K562 (cell line): ENCODE results near the gene DPEP2. TPM values are rescaled to one million over a fixed set of nuclear protein-coding genes. Genes with fewer than 3 reads are reported as not detected.

Source experiments
- BRF1 ChIP-seq: IDR thresholded peaks from 3 replicates; pipeline ENCODE4 v1.6.1; 2011; ENCODE audit warnings: borderline replicate concordance, mild to moderate bottlenecking; ENCODE audit not compliant: insufficient read length; ENCODE audit errors: extremely low read depth
- RBM14 ChIP-seq: fragments of 200-400 bp; formaldehyde crosslinking; IDR thresholded peaks from 2 replicates; pipeline ENCODE4 v1.6.1; 2018; ENCODE audit warnings: low read depth, mild to moderate bottlenecking, low read length, moderate library complexity, borderline replicate concordance; ENCODE audit not compliant: insufficient read depth
- RFX7 ChIP-seq: fragments of 250-450 bp; sonication (Bioruptor Pico); IDR thresholded peaks from 2 replicates; pipeline ENCODE4 v1.5.1; 2021; ENCODE audit warnings: mild to moderate bottlenecking
- RHOXF2B ChIP-seq: fragments of 250-450 bp; sonication (Bioruptor Pico); conservative IDR thresholded peaks from 2 replicates; pipeline ENCODE4 v1.5.1; 2021
- TCF3 ChIP-seq: sonication (generic); formaldehyde crosslinking; IDR thresholded peaks from 2 replicates; pipeline ENCODE4 v1.4.0; 2020; ENCODE audit warnings: mild to moderate bottlenecking, missing genetic modification reagents
- ZNF165 ChIP-seq: fragments of 250-450 bp; sonication (Bioruptor Pico); IDR thresholded peaks from 2 replicates; pipeline ENCODE4 v1.4.0; 2020; ENCODE audit warnings: borderline replicate concordance
- ZNF57 ChIP-seq: fragments of 450-650 bp; formaldehyde crosslinking; IDR thresholded peaks from 2 replicates; pipeline ENCODE4 v1.4.0; 2020; ENCODE audit warnings: mild to moderate bottlenecking, moderate library complexity
- ZNF668 ChIP-seq: fragments of 250-450 bp; sonication (Bioruptor Pico); IDR thresholded peaks from 2 replicates; pipeline ENCODE4 v1.8.0; 2022; ENCODE audit warnings: mild to moderate bottlenecking, inconsistent platforms
- polyA plus RNA-seq, 8 experiments: library from polyadenylated mRNA; depleted of rRNA in 4 of 8; stranded (reverse) in 5 of 8; unstranded in 3 of 8; fragments of >200 nt; fragmentation: Nextera tagmentation in 2 of 8; fragmentation: Illumina TruSeq in 1 of 8; extraction: Ambion mirVana in 2 of 8; extraction: Trizol in 1 of 8; gene quantifications; 2 replicates each; pipeline versions ENCODE4 v1.2.1 to v1.2.3, GENCODE V29; 2011 to 2014; ENCODE audit warnings: inconsistent platforms in 1 of 8, missing spikeins in 1 of 8
- total RNA-seq, 7 experiments: library from RNA; depleted of rRNA in 6 of 7; stranded (reverse); fragments of >200 nt in 6 of 7; fragmentation: Illumina TruSeq in 2 of 7; extraction: Trizol in 2 of 7; gene quantifications; 2 replicates each; pipeline versions ENCODE4 v1.2.1 to v1.2.3, GENCODE V29; 2011 to 2021; ENCODE audit warnings: low replicate concordance in 1 of 7
- TF ChIP-seq, protein P1 (sequence below): fragments of 450-650 bp; IDR thresholded peaks from 2 replicates; pipeline ENCODE4 v1.6.1; 2018; ENCODE audit warnings: mild to moderate bottlenecking, low read depth; ENCODE audit not compliant: partially characterized antibody
- TF ChIP-seq, protein P2 (sequence below): fragments of 250-450 bp; sonication (Bioruptor Pico); IDR thresholded peaks from 2 replicates; pipeline ENCODE4 v1.4.0; 2020
- TF ChIP-seq, protein P3 (sequence below): sonication (generic); IDR thresholded peaks from 2 replicates; pipeline ENCODE4 v1.6.1; 2016
- TF ChIP-seq, protein P4 (sequence below): fragments of 150-350 bp; IDR thresholded peaks from 2 replicates; pipeline ENCODE4 v1.6.1; 2014; ENCODE audit warnings: low read depth, mild to moderate bottlenecking, low read length, borderline replicate concordance
- TF ChIP-seq, protein P5 (sequence below), 2 experiments: fragments of 200-800 bp in 1 of 2; sonication (Bioruptor generic) in 1 of 2; sonication (generic) in 1 of 2; formaldehyde crosslinking in 1 of 2; IDR thresholded peaks in 1 of 2; conservative IDR thresholded peaks in 1 of 2; 2 replicates each; pipeline versions ENCODE4 v1.5.0 to v1.6.1; 2016 to 2020; ENCODE audit warnings: missing compliant biosample characterization in 1 of 2, missing genetic modification characterization in 1 of 2, missing genetic modification reagents in 1 of 2

DPEP2 gene
- total and polyA plus RNA-seq, 9 of the 15 experiments (the other 6 are each of a cell fraction or from before 2014, with no cell fraction given): 0.14 to 1.2 (median 0.38) TPM

DNA sequence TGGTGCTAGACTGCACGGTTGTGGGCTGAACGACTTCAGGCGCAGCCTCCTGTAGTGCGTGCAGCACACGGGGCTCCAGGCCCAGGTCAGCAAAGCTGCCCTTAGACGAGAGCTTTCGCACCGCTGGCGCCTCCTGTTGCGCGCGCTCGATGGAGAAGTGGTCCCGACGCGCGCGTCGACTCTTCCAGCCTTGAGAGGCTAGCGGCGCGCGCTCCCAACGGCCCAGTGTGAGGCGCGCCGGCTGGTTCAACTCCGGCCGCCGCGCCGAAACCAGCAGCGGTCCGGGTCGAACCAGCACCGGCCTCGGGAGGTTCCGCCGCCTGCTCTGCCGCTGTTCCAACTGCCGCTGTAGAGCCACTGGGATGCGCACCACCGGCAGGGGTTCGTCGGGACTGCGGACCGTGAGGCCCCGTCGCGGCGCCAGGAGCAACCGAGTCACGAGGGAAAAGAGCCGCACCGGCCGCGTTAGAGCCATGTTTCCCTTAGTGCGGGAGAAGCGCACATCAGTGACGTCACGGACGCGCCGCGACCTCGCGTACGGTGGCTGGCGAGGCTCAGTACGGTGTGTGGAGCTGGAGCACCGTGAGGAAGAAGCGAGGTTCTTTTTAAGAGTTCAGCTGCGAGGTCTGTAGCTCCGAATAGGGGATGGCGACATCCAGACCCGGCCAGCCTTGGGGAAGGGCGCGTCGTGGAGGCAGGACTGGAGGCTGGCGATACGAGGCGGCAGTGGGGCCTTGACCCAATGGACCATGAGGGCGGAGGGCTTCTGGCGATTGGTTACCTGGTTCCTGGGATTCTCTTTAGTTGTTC lies 23.6 kb upstream of the DPEP2 start, which contains the start of the genes DDX28 and DUS2 (continued):
- TF ChIP-seq, protein P1, sequence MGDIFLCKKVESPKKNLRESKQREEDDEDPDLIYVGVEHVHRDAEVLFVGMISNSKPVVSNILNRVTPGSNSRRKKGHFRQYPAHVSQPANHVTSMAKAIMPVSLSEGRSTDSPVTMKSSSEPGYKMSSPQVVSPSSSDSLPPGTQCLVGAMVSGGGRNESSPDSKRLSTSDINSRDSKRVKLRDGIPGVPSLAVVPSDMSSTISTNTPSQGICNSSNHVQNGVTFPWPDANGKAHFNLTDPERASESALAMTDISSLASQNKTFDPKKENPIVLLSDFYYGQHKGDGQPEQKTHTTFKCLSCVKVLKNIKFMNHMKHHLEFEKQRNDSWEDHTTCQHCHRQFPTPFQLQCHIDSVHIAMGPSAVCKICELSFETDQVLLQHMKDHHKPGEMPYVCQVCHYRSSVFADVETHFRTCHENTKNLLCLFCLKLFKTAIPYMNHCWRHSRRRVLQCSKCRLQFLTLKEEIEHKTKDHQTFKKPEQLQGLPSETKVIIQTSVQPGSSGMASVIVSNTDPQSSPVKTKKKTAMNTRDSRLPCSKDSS: no peak
- TF ChIP-seq RHOXF2B (CRISPR knock-in tag) (no peak), TCF3 (CRISPR knock-in tag) (0 out of 2 replicates have a peak, but pooled peaks have one; percentile 14), ZNF57 (CRISPR knock-in tag) (no peak), ZNF165 (CRISPR knock-in tag) (no peak), BRF1 (no peak), ZNF668 (no peak), RFX7 (no peak), RBM14 (peak; percentile 43; the same call in 1 of the 2 replicates)
- TF ChIP-seq, protein P2, sequence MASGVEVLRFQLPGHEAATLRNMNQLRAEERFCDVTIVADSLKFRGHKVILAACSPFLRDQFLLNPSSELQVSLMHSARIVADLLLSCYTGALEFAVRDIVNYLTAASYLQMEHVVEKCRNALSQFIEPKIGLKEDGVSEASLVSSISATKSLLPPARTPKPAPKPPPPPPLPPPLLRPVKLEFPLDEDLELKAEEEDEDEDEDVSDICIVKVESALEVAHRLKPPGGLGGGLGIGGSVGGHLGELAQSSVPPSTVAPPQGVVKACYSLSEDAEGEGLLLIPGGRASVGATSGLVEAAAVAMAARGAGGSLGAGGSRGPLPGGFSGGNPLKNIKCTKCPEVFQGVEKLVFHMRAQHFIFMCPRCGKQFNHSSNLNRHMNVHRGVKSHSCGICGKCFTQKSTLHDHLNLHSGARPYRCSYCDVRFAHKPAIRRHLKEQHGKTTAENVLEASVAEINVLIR (CRISPR knock-in tag): peak; percentile 96
- TF ChIP-seq, protein P3, sequence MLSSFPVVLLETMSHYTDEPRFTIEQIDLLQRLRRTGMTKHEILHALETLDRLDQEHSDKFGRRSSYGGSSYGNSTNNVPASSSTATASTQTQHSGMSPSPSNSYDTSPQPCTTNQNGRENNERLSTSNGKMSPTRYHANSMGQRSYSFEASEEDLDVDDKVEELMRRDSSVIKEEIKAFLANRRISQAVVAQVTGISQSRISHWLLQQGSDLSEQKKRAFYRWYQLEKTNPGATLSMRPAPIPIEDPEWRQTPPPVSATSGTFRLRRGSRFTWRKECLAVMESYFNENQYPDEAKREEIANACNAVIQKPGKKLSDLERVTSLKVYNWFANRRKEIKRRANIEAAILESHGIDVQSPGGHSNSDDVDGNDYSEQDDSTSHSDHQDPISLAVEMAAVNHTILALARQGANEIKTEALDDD: no peak
- TF ChIP-seq, protein P4, sequence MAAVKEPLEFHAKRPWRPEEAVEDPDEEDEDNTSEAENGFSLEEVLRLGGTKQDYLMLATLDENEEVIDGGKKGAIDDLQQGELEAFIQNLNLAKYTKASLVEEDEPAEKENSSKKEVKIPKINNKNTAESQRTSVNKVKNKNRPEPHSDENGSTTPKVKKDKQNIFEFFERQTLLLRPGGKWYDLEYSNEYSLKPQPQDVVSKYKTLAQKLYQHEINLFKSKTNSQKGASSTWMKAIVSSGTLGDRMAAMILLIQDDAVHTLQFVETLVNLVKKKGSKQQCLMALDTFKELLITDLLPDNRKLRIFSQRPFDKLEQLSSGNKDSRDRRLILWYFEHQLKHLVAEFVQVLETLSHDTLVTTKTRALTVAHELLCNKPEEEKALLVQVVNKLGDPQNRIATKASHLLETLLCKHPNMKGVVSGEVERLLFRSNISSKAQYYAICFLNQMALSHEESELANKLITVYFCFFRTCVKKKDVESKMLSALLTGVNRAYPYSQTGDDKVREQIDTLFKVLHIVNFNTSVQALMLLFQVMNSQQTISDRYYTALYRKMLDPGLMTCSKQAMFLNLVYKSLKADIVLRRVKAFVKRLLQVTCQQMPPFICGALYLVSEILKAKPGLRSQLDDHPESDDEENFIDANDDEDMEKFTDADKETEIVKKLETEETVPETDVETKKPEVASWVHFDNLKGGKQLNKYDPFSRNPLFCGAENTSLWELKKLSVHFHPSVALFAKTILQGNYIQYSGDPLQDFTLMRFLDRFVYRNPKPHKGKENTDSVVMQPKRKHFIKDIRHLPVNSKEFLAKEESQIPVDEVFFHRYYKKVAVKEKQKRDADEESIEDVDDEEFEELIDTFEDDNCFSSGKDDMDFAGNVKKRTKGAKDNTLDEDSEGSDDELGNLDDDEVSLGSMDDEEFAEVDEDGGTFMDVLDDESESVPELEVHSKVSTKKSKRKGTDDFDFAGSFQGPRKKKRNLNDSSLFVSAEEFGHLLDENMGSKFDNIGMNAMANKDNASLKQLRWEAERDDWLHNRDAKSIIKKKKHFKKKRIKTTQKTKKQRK: no peak
- TF ChIP-seq, protein P5, sequence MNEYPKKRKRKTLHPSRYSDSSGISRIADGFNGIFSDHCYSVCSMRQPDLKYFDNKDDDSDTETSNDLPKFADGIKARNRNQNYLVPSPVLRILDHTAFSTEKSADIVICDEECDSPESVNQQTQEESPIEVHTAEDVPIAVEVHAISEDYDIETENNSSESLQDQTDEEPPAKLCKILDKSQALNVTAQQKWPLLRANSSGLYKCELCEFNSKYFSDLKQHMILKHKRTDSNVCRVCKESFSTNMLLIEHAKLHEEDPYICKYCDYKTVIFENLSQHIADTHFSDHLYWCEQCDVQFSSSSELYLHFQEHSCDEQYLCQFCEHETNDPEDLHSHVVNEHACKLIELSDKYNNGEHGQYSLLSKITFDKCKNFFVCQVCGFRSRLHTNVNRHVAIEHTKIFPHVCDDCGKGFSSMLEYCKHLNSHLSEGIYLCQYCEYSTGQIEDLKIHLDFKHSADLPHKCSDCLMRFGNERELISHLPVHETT (CRISPR knock-in tag; conservative IDR thresholded peaks at IDR 0.05 in 1 of 2, IDR thresholded peaks at IDR 0.05 in 1 of 2): peak in 1 of 2 experiments; percentile 30; a peak in 1 of 4 replicates
